K562 (cell line): ENCODE results near the gene PRTN3. TPM values are rescaled to one million over a fixed set of nuclear protein-coding genes. Genes with fewer than 3 reads are reported as not detected.

ENCODE experiments used
- ATAC-seq: fragments of 200-7000 bp; cut with Tn5 transposase; 3 replicates; pipeline ENCODE4 v1.9.1; 2020; ENCODE audit warnings: moderate library complexity
- BruUV-seq: library from RNA; stranded (reverse); fragments of 400-500 nt; replicated peaks from 2 replicates; lab custom pipeline; 2021; lab: Mats Ljungman, UMichigan
- CTCF ChIA-PET: fragments of 300-600 bp; formaldehyde crosslinking; extraction: SDS; loops from one replicate; lab custom pipeline; 2021; ENCODE audit warnings: low intra/inter-chr PET ratio; lab: Yijun Ruan, JAX
- POLR2A ChIA-PET: fragments of 300-600, 350-650 bp; sonication (Branson Sonifier 250); formaldehyde crosslinking; extraction: SDS; loops from one replicate; lab custom pipeline; 2021; ENCODE audit warnings: antibody characterized with exemption, inconsistent platforms; lab: Yijun Ruan, JAX
- DNase-seq, 4 experiments: peaks; one replicate each; pipeline versions ENCODE4 v3.0.0 to v3.0.0-alpha.2; 2011 to 2018; ENCODE audit warnings: low spot score in 3 of 4, mixed read lengths in 3 of 4; ENCODE audit errors: extremely low read depth in 1 of 4
- FAIRE-seq: peaks from 2 replicates; lab custom pipeline; 2011; peaks lifted over from hg19 to GRCh38; lab: Jason Lieb, UNC
- H2AFZ ChIP-seq: 2 replicates; pipeline ENCODE4 v1.6.0; 2011; ENCODE audit warnings: low read depth, low read length, control low read depth, inconsistent platforms
- H3K27ac ChIP-seq: fragments of 200-600 bp; 3 replicates; pipeline ENCODE4 v1.8.0; 2011; ENCODE audit warnings: low read depth, mild to moderate bottlenecking, control low read depth, inconsistent platforms, low read length, moderate library complexity, mixed read lengths; ENCODE audit errors: extremely low read depth
- H3K27me3 ChIP-seq, 2 experiments: fragments of 300-600 bp in 1 of 2; 2 replicates in 1 of 2; 3 replicates in 1 of 2; pipeline versions ENCODE4 v1.6.0 to v1.8.0; 2011; ENCODE audit warnings: inconsistent platforms in 2 of 2, low read length in 2 of 2, mild to moderate bottlenecking in 1 of 2, mixed read lengths in 1 of 2, moderate library complexity in 1 of 2; ENCODE audit not compliant: control insufficient read depth in 2 of 2, insufficient read depth in 2 of 2
- H3K36me3 ChIP-seq: fragments of 300-600 bp; 3 replicates; pipeline ENCODE4 v1.8.0; 2011; ENCODE audit warnings: mild to moderate bottlenecking, low read length, inconsistent platforms; ENCODE audit not compliant: control insufficient read depth, insufficient read depth
- H3K4me1 ChIP-seq, 2 experiments: fragments of 200-600 bp in 1 of 2; replicated peaks in 1 of 2; 2 replicates in 1 of 2; 3 replicates in 1 of 2; pipeline versions ENCODE4 v1.5.1 to v1.8.0; 2011; ENCODE audit warnings: inconsistent platforms in 2 of 2, low read length in 2 of 2, mild to moderate bottlenecking in 1 of 2, mixed read lengths in 1 of 2, moderate library complexity in 1 of 2; ENCODE audit not compliant: control insufficient read depth in 2 of 2, insufficient read depth in 2 of 2
- H3K4me2 ChIP-seq: 2 replicates; pipeline ENCODE4 v1.6.1; 2011; ENCODE audit warnings: low read length, control low read depth, inconsistent platforms, mixed read lengths; ENCODE audit not compliant: insufficient read depth
- H3K4me3 ChIP-seq: fragments of 200-600 bp; sonication (generic), shearing (Covaris generic); 2 replicates; pipeline ENCODE4 v1.5.1; 2016; ENCODE audit warnings: control low read depth, inconsistent platforms
- H3K79me2 ChIP-seq: fragments of 200-600 bp; 3 replicates; pipeline ENCODE4 v1.8.0; 2011; ENCODE audit warnings: low read length, inconsistent platforms; ENCODE audit not compliant: control insufficient read depth, insufficient read depth
- H3K9ac ChIP-seq, 2 experiments: 2 replicates each; pipeline versions ENCODE4 v1.6.0 to v1.6.1; 2011; ENCODE audit warnings: low read depth in 2 of 2, low read length in 2 of 2, control low read depth in 1 of 2, inconsistent platforms in 1 of 2, mild to moderate bottlenecking in 1 of 2, mixed read lengths in 1 of 2; ENCODE audit not compliant: insufficient read depth in 1 of 2
- H3K9me1 ChIP-seq: one replicate; pipeline ENCODE4 v1.6.0; 2011; ENCODE audit warnings: inconsistent platforms, mild to moderate bottlenecking, low read length, moderate library complexity; ENCODE audit not compliant: control insufficient read depth, insufficient read depth
- H3K9me3 ChIP-seq: replicated peaks from 2 replicates; pipeline ENCODE4 v1.5.1; 2011; ENCODE audit warnings: low read depth, low read length, inconsistent platforms; ENCODE audit not compliant: control insufficient read depth, insufficient read depth
- H4K20me1 ChIP-seq: replicated peaks from 2 replicates; pipeline ENCODE4 v1.6.1; 2011; ENCODE audit warnings: low read length, inconsistent platforms, mixed read lengths; ENCODE audit not compliant: control insufficient read depth, insufficient read depth
- ARID2 ChIP-seq: fragments of 450-650 bp; IDR thresholded peaks from 2 replicates; pipeline ENCODE4 v1.6.1; 2017; ENCODE audit warnings: antibody characterized with exemption, mild to moderate bottlenecking
- CHD2 ChIP-seq: IDR thresholded peaks from 2 replicates; pipeline ENCODE4 v1.6.1; 2011; ENCODE audit warnings: low read depth, low read length
- CHD4 ChIP-seq: fragments of 200-600 bp; sonication (generic); IDR thresholded peaks from 3 replicates; pipeline ENCODE4 v1.6.1; 2012; ENCODE audit warnings: low read depth, mild to moderate bottlenecking, mixed read lengths, low read length, inconsistent platforms; ENCODE audit not compliant: insufficient read depth, insufficient replicate concordance, poor library complexity, severe bottlenecking
- HCFC1 ChIP-seq: IDR thresholded peaks from 2 replicates; pipeline ENCODE4 v1.6.1; 2012; ENCODE audit warnings: low read depth, low read length, improper control_type of control experiment
- HMG20B ChIP-seq: fragments of 250-450 bp; sonication (Bioruptor Pico); IDR thresholded peaks from 2 replicates; pipeline ENCODE4 v1.5.0; 2021; ENCODE audit warnings: mild to moderate bottlenecking
- KLF13 ChIP-seq: fragments of 450-650 bp; IDR thresholded peaks from 2 replicates; pipeline ENCODE4 v1.6.1; 2016; ENCODE audit warnings: missing genetic modification characterization, low read depth, mild to moderate bottlenecking, missing compliant biosample characterization, moderate library complexity, borderline replicate concordance
- NFATC3 ChIP-seq: fragments of 450-650 bp; IDR thresholded peaks from 2 replicates; pipeline ENCODE4 v1.6.1; 2017; ENCODE audit warnings: mild to moderate bottlenecking
- TAF1 ChIP-seq: IDR thresholded peaks from 2 replicates; pipeline ENCODE4 v1.6.1; 2011; ENCODE audit warnings: mild to moderate bottlenecking, low read length, moderate library complexity; ENCODE audit not compliant: insufficient read depth, control insufficient read depth, severe bottlenecking; ENCODE audit errors: extremely low read depth
- TAL1 ChIP-seq: fragments of 450-650 bp; IDR thresholded peaks from 2 replicates; pipeline ENCODE4 v1.6.1; 2016; ENCODE audit warnings: mild to moderate bottlenecking
- WGBS: fragments of 100-300 bp; shearing (Covaris generic); methylation state at CpG from one replicate; pipeline ENCODE4 v1.1.6; 2016; ENCODE audit warnings: low coverage, mixed read lengths; ENCODE audit not compliant: insufficient coverage; ENCODE audit errors: missing lambda C conversion rate; 5-methylcytosine and 5-hydroxymethylcytosine counted together
- in situ Hi-C: fragments of 300-500 bp; cut with MboI; formaldehyde crosslinking; loops from 4 replicates; pipeline ENCODE4 v1.15.0; 2018; ENCODE audit warnings: inconsistent platforms, mixed read lengths
- intact Hi-C: fragments of 100-400 bp; cut with micrococcal nuclease; formaldehyde crosslinking; loops from 2 replicates; pipeline ENCODE4 v1.14.2; 2022
- polyA plus RNA-seq, 8 experiments: library from polyadenylated mRNA; depleted of rRNA in 4 of 8; stranded (reverse) in 5 of 8; unstranded in 3 of 8; fragments of >200 nt; fragmentation: Nextera tagmentation in 2 of 8; fragmentation: Illumina TruSeq in 1 of 8; extraction: Ambion mirVana in 2 of 8; extraction: Trizol in 1 of 8; gene quantifications; 2 replicates each; pipeline versions ENCODE4 v1.2.1 to v1.2.3, GENCODE V29; 2011 to 2014; ENCODE audit warnings: inconsistent platforms in 1 of 8, missing spikeins in 1 of 8
- total RNA-seq, 7 experiments: library from RNA; depleted of rRNA in 6 of 7; stranded (reverse); fragments of >200 nt in 6 of 7; fragmentation: Illumina TruSeq in 2 of 7; extraction: Trizol in 2 of 7; gene quantifications; 2 replicates each; pipeline versions ENCODE4 v1.2.1 to v1.2.3, GENCODE V29; 2011 to 2021; ENCODE audit warnings: low replicate concordance in 1 of 7

PRTN3 gene
- total and polyA plus RNA-seq, 9 of the 15 experiments (the other 6 are each of a cell fraction or from before 2014, with no cell fraction given), result 0.14 to 0.86 (median 0.43) TPM; not detected in 3

DNA sequence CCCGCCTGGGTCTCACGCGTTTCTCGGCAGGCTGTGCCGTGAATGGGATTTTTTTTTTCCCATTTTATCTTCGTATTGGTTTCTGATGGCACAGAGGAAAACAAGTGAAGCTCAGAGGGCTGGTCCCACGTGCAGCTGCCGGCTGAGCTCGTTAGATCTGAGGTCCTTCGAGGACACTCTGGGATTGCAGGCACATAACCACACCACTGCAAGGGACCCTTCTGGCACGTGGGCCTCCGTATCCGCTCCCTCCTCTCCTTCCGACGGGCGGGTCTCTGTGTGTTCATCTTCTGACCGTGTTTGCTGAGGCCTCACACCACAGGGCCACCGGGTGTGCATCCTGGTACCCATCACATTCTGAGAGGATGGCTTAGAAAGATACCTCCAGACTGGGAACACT, 35.3 kb downstream of the PRTN3 start:
- no peak for DNase-seq
- H3K27me3 ChIP-seq, result no peaks in the 10 kb centered on the region
- ChIA-PET CTCF (no interaction called here), POLR2A (interaction anchor here (0.6 kb wide), 2 partner anchors 19 to 87 kb away, joined by 3 to 4 read pairs; no protein-coding TSS in a partner anchor)
- no peak overlapping the region for H3K4me3 ChIP-seq
- BruUV-seq, result no TSS peak
- peaks cover 10 to 49% of the 10 kb centered on the region in 2 experiments for H3K4me1 ChIP-seq
- H3K4me2 ChIP-seq, result no peak overlapping the region
- no peaks in the 10 kb centered on the region for H3K9me1 ChIP-seq
- no peak for FAIRE-seq
- intact Hi-C loops (no loop called here), in situ Hi-C loops (no loop called here)
- peaks cover 53% of the 10 kb centered on the region; the same call in 2 of the 3 replicates for H3K36me3 ChIP-seq
- no peak overlapping the region for H2AFZ ChIP-seq
- no peak for ATAC-seq
- no peak overlapping the region for H3K9ac ChIP-seq
- H3K27ac ChIP-seq, result no peak overlapping the region
- TF ChIP-seq KLF13 (tag), result no peak
- no peak for TF ChIP-seq CHD4
- no peak for TF ChIP-seq HCFC1
- no peak for TF ChIP-seq NFATC3
- no peak for TF ChIP-seq ARID2
- TF ChIP-seq TAF1, result no peak
- no peak for TF ChIP-seq CHD2
- TF ChIP-seq HMG20B (CRISPR knock-in tag), result no peak
- no peak for TF ChIP-seq TAL1
- H3K79me2 ChIP-seq, result no peaks in the 10 kb centered on the region
- H3K9me3 ChIP-seq, result no peaks in the 10 kb centered on the region
- 84% methylated on average over 18 of the region's 18 CpGs for WGBS
- H4K20me1 ChIP-seq, result no peaks in the 10 kb centered on the region; the same call in none of the 2 replicates
